HepG2 (cell line): ENCODE measurements around the gene TBL2. TPM values are rescaled to one million over a fixed set of nuclear protein-coding genes. Genes with fewer than 3 reads are reported as not detected.
A peak's percentile ranks its signal among the peaks of the same experiment; 100 is the strongest.

Experiments used
- ARID5B ChIP-seq: IDR thresholded peaks from 2 replicates; pipeline ENCODE4 v1.4.0; 2020; ENCODE audit warnings: mild to moderate bottlenecking, missing genetic modification reagents
- EP300 ChIP-seq, 3 experiments: sonication (generic) in 1 of 3; formaldehyde crosslinking in 1 of 3; IDR thresholded peaks; 2 replicates each; pipeline versions ENCODE4 v1.5.1 to v1.6.1; 2011 to 2020; ENCODE audit warnings: low read depth in 2 of 3, low read length in 2 of 3, borderline replicate concordance in 1 of 3, improper control_type of control experiment in 1 of 3, mild to moderate bottlenecking in 1 of 3, missing genetic modification reagents in 1 of 3, moderate library complexity in 1 of 3
- HCFC1 ChIP-seq: fragments of 150-350 bp; IDR thresholded peaks from 2 replicates; pipeline ENCODE4 v1.6.1; 2014; ENCODE audit warnings: low read depth, low read length
- HHEX ChIP-seq: IDR thresholded peaks from 2 replicates; pipeline ENCODE4 v1.6.1; 2016; ENCODE audit warnings: control low read depth
- KLF9 ChIP-seq: IDR thresholded peaks from 2 replicates; pipeline ENCODE4 v1.6.1; 2016; ENCODE audit warnings: low read depth
- MEF2D ChIP-seq: sonication (generic); formaldehyde crosslinking; IDR thresholded peaks from 2 replicates; pipeline ENCODE4 v1.5.1; 2020; ENCODE audit warnings: mild to moderate bottlenecking, missing genetic modification reagents
- MIXL1 ChIP-seq: IDR thresholded peaks from 2 replicates; pipeline ENCODE4 v1.6.1; 2016
- NPAS2 ChIP-seq: sonication (generic); formaldehyde crosslinking; IDR thresholded peaks from 2 replicates; pipeline ENCODE4 v1.8.0; 2022; ENCODE audit warnings: mild to moderate bottlenecking, missing genetic modification reagents, borderline replicate concordance
- NR2F6 ChIP-seq, 2 experiments: IDR thresholded peaks; 2 replicates each; pipeline ENCODE4 v1.6.1; 2016; ENCODE audit warnings: antibody characterized with exemption in 1 of 2, mild to moderate bottlenecking in 1 of 2
- TGIF2 ChIP-seq: IDR thresholded peaks from 2 replicates; pipeline ENCODE4 v1.6.1; 2016; ENCODE audit warnings: control low read depth, missing compliant biosample characterization
- U2AF1 ChIP-seq: fragments of 200-400 bp; formaldehyde crosslinking; optimal IDR thresholded peaks from 2 replicates; pipeline ENCODE3; 2017; ENCODE audit warnings: mild to moderate bottlenecking, low read depth, low read length
- ZBTB33 ChIP-seq: sonication (generic); formaldehyde crosslinking; IDR thresholded peaks from 2 replicates; pipeline ENCODE4 v1.4.0; 2020; ENCODE audit warnings: missing genetic modification reagents
- ZNF260 ChIP-seq: sonication (generic); formaldehyde crosslinking; IDR thresholded peaks from 2 replicates; pipeline ENCODE4 v1.4.0; 2020; ENCODE audit warnings: missing genetic modification reagents, low read depth, mild to moderate bottlenecking, borderline replicate concordance
- ZNF577 ChIP-seq: sonication (generic); formaldehyde crosslinking; IDR thresholded peaks from 2 replicates; pipeline ENCODE4 v1.4.0; 2020; ENCODE audit warnings: mild to moderate bottlenecking, low read depth, missing genetic modification reagents, borderline replicate concordance
- ZNF710 ChIP-seq: sonication (generic); formaldehyde crosslinking; IDR thresholded peaks from 2 replicates; pipeline ENCODE4 v1.5.0; 2020; ENCODE audit warnings: mild to moderate bottlenecking, missing genetic modification reagents, borderline replicate concordance
- ZSCAN29 ChIP-seq: sonication (generic); formaldehyde crosslinking; conservative IDR thresholded peaks from 2 replicates; pipeline ENCODE4 v1.4.0; 2020; ENCODE audit warnings: mild to moderate bottlenecking, missing genetic modification reagents
- ZSCAN31 ChIP-seq: sonication (generic); formaldehyde crosslinking; IDR thresholded peaks from 2 replicates; pipeline ENCODE4 v1.5.0; 2020; ENCODE audit warnings: low read depth, mild to moderate bottlenecking, missing genetic modification reagents
- polyA plus RNA-seq, 8 experiments: library from polyadenylated mRNA; depleted of rRNA in 3 of 8; stranded (reverse) in 7 of 8; unstranded in 1 of 8; fragments of >200 nt; fragmentation: Illumina TruSeq in 4 of 8; extraction: Trizol in 4 of 8; gene quantifications; 2 replicates each; pipeline versions ENCODE4 v1.2.1 to v1.2.3, GENCODE V29; 2011 to 2016; ENCODE audit warnings: low read depth in 4 of 8, missing spikeins in 1 of 8, mixed read lengths in 1 of 8; ENCODE audit not compliant: insufficient read depth in 1 of 8
- total RNA-seq, 5 experiments: library from RNA; depleted of rRNA; stranded (reverse); fragments of >200 nt; fragmentation: Illumina TruSeq; extraction: Trizol; gene quantifications; 2 replicates each; pipeline ENCODE4 v1.2.3, GENCODE V29; 2016; ENCODE audit warnings: low read depth in 1 of 5
- TF ChIP-seq, protein P1 (sequence below): sonication (generic); formaldehyde crosslinking; conservative IDR thresholded peaks from 2 replicates; pipeline ENCODE4 v1.8.0; 2022; ENCODE audit warnings: mild to moderate bottlenecking, moderate library complexity, missing genetic modification reagents

Gene TBL2
- total and polyA plus RNA-seq, 2 of the 13 experiments (the other 11 are each of a cell fraction or from before 2014, with no cell fraction given): 43.4 to 47.2 TPM

DNA sequence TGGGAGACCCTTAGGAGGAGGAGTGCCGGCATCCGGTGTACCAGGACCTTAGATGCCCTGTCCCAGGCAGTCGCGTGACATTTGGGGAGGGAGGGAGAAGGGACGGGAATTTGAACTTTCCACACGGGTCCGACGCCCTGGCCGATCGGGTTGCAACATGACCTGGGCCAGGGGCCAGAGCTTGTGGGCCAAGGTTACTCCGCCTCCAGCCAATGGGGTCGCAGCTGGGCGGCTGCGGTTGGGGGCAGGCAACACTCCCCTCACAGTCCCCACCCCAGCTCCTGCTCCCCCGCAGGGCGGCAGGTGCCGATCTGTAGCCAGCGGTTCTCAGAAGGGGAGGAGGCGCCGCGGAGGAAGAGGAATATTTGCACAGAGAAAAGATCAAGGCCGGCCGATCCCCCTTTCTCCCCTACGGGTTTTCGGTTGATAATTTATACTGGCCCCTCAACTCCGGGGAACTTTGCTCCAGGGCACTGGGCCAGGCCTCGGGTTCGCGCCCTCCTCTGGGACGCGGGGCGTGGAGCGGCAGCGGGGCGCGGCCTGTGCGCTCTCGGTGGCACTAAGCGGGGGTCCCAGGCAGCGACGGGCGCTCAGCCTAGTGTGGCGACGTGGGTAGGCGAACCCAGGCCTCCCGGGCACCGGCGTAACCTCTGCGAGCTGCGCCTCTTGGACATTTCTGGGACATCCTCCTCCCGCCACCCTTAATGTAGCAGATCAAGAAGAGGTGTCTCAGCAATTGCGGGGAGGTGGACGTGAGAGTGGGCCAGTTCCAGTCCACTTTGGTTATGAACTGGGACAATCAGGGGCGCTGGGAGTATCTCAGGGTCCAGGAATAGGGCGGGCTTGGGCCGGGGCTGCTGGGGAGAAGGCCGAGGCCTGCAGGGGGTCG, 44.8 kb upstream of the TBL2 start (continued):
- TF ChIP-seq TGIF2 (CRISPR knock-in tag) (peak; percentile 62; the same call in 1 of the 2 replicates), ZNF260 (CRISPR knock-in tag) (no peak), ZSCAN29 (CRISPR knock-in tag) (peak; percentile 65; the same call in 1 of the 2 replicates), ZNF577 (CRISPR knock-in tag) (0 out of 2 replicates have a peak, but pooled peaks have one; percentile 69), NR2F6 (IDR thresholded peaks at IDR 0.05) (peak; percentile 95), NR2F6 (CRISPR knock-in tag; IDR thresholded peaks at IDR 0.05) (peak; percentile 97), NPAS2 (CRISPR knock-in tag) (no peak), EP300 (IDR thresholded peaks at IDR 0.05; ENCODE audit: low read depth in 2 of 2, low read length in 2 of 2) (peak; percentile 90 to 94), EP300 (CRISPR knock-in tag; IDR thresholded peaks at IDR 0.05; ENCODE audit: borderline replicate concordance) (peak; percentile 95), MEF2D (CRISPR knock-in tag) (peak; percentile 50), MIXL1 (CRISPR knock-in tag) (no peak; the same call in 1 of the 2 replicates), ZBTB33 (CRISPR knock-in tag) (peak; percentile 57), KLF9 (CRISPR knock-in tag) (no peak), HCFC1 (no peak), ZSCAN31 (CRISPR knock-in tag) (peak; percentile 84), ZNF710 (CRISPR knock-in tag) (peak; percentile 94; the same call in 1 of the 2 replicates), ARID5B (peak; percentile 90), U2AF1 (peak; percentile 63), HHEX (CRISPR knock-in tag) (no peak)
- TF ChIP-seq, protein P1, sequence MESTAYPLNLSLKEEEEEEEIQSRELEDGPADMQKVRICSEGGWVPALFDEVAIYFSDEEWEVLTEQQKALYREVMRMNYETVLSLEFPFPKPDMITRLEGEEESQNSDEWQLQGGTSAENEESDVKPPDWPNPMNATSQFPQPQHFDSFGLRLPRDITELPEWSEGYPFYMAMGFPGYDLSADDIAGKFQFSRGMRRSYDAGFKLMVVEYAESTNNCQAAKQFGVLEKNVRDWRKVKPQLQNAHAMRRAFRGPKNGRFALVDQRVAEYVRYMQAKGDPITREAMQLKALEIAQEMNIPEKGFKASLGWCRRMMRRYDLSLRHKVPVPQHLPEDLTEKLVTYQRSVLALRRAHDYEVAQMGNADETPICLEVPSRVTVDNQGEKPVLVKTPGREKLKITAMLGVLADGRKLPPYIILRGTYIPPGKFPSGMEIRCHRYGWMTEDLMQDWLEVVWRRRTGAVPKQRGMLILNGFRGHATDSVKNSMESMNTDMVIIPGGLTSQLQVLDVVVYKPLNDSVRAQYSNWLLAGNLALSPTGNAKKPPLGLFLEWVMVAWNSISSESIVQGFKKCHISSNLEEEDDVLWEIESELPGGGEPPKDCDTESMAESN (CRISPR knock-in tag): peak; percentile 63
